NOMO-1 treated with dmso at 0.1 percent for 144 hours (cell line): ENCODE data around the gene GNAS.

Experiments used
- DNase-seq: peaks from one replicate; lab custom pipeline; 2025; ENCODE audit not compliant: unreplicated experiment; lab: John Stamatoyannopoulos, UW

Gene GNAS

DNA sequence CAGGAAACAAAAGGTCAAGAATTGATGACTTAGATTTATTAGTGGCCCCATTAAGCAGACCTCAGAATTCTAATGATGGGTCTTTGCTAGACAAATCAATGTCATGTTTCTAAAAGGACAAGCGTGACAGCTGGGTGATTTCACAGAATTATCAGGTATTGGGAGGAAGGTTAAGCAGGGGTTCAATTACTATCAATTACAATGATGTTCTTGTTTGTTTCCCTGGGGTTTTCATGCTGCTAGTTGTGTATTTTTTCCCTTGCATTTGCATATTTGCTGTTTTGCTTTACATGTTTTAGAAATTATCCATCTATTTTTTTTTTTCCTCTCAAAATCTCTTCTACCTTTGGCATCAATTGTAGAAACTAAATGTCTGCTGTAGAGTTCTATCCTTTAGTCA lies 27.9 kb downstream of the GNAS start:
- DNase-seq, result no peak

DNA sequence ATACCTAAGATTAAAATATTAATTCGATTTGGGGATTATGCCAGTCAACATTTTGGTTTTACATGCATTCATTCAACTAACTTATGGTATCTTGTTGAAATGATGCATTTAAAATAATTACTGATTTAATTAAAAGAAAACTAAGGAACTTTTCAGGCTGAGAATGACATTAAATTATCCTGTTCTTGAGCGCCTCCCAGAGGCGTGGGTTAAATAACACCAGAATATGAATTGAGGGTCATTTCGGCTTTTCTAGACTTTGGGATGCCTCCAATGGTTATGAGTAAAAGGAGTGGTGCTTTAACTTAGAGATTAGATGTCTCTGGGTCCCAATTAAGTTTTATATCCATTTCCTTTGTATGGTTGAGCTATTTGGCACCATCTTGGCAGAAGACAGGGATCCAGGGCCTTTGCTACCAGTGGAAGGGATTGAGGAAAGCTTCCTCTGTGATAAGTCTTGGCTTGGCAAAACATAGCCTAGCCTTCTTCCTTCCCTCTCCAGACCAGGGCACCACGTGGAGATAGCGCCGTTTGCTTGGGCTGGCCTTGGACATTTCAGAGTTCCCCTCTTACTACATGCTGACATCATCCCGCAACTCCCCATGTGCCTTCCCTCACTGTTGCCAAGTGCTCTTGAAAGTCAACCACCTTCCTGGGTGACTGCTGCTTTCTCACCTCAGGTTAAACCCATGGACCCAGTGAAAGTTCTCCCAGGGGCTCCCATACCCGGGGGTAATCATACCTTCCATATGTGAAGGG lies 28.7 kb downstream of the GNAS start:
- no peak for DNase-seq

DNA sequence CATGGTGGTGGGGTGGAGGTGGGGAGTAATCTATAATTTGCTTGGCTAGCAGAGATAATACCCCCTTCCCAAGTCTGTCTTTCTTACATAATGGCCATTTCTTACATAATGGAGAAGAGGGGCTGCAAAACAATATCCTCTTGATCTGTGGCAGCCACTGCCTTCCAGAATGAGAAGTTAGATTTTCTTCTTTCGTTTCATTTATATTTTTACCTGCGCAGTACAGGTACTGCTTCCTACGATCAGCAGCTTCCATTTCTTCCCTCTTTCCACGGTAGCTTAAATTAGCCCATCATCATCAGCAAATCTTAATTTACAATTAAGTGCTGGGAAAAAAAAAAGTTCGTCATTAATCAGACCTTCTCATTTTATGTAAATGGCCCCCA lies 30.2 kb downstream of the GNAS start:
- DNase-seq, result no peak

DNA sequence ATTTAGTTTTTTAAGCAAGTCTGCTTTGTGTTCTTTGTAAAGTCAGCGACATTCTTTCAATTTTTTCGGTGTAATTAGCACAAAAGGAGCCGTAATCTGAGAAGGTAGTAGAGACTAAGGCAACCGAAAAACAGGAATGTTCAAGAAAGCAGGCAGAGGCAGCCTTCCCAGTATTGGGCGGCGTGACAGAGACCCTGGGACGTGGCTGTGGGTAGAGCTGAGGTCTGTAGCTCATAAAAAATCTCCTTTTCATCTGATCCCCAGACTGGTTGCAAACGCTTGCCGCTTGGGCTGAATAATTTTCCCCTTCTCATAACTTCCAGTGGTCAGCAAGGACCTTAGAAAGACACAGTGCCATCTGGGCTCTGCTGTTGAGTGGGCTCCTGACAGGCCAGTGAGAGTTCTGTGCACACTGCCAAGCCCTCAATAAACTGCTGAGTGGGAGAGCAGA lies 30.8 kb downstream of the GNAS start:
- no peak for DNase-seq

DNA sequence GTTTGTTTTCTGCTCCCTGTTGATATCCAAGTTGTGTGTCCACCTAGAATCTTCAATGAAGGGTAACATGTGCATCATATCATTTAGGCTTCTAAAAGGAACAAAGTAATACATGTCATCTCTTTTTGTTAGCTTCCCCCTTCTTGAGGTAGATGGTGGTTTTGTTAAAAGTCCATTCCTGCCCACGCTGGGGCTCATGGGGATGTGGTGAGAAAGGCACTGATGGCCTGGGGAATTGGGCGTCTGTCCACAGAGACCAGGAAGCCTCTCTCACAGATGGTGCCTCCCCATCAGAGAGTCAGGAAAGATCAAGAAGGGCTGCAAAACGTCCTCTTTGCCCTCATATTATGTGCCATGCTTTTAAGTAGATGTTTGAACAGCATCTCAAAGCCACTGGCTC lies 32.5 kb downstream of the GNAS start:
- no peak for DNase-seq

DNA sequence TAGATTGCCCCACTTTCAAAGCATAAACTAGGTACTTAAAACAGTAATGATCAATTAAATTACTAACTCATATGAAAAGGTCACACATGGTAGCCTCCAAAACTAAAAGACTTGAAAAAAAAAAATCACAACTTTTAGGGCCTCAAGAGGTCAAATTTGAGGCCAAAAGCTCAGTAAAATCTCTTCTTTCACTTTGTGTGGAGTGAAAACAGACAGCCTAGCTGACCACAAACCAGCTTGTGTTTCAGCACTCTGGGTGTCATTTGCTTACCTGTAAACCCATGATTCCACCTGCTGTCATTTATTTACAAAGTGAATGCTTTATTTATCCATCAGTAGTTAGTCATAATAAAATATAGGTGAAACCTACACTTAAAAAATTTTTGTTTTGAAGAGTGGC lies 34.0 kb downstream of the GNAS start:
- no peak for DNase-seq

DNA sequence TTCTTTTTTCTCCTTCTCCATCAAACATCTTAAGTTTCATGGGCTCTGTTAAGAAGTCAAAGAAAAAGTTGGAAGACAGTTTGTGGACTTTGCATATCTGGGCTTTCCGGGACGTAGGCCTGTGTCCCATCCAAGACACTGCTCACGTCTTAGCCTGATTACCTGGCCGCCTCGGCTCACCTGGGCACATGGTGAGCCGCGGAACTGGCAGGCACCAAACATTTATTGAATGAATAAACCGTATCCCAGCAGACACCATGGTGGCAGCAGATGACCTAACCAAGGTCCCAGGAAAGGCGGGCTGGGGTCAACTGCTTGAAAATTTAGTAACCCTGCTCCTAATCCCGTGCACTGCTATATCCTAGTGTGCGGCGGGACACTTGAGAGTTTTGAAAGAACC lies 35.6 kb downstream of the GNAS start:
- no peak for DNase-seq

DNA sequence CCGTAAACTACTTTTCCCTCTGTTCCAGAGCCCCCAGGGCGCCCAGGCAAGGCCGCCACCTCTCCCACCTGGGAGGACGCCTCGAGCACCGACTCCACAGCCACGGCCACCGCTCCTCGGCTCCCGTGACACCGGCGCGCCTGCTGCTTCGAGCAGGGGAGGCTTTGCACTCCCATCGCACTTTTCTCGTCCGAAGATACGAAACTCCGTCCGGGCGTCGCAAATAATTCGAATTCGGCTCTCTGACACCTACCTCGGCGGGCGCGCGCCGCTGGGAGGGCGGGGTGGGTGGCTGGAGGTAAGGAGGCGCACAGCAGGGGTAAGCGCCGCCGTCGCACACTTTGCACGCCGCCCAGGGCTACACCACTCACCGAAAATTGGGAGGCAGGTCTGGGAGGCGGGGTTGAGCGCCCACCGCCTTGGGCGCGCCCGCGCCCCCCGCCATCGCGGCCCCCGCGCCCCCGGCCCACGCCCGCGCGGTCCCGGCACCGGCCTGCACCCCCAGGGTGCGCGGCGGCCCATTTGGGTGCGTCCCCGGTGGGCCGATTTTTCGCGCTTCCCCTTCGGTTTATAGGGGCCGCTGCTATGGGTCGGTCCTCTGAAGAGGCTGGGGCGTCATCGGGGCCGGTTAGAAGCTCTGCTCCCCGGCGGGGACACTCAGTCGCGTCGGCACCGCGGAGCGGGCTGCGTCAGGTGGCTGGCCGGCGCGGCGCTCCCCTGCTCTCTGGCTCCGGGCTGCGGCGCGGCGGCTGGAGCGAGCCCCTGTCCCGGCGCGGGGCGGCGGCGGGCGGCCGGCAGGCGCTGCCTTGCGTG lies 36.2 kb downstream of the GNAS start:
- peak; percentile 54 for DNase-seq

DNA sequence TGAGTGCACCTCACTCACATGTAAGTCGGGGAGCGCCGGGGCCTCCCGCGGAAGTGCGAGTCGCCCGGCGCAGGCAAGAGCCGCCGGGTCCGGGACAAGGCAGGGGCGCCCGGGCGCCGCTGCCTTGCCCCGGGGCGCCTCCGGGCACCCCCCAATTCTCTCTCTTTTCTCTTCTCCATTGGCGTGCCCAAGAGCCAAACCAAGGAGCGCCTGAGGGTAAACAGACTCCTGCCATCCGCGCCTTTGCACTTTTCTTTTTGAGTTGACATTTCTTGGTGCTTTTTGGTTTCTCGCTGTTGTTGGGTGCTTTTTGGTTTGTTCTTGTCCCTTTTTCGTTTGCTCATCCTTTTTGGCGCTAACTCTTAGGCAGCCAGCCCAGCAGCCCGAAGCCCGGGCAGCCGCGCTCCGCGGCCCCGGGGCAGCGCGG lies 36.8 kb downstream of the GNAS start:
- DNase-seq, result no peak

DNA sequence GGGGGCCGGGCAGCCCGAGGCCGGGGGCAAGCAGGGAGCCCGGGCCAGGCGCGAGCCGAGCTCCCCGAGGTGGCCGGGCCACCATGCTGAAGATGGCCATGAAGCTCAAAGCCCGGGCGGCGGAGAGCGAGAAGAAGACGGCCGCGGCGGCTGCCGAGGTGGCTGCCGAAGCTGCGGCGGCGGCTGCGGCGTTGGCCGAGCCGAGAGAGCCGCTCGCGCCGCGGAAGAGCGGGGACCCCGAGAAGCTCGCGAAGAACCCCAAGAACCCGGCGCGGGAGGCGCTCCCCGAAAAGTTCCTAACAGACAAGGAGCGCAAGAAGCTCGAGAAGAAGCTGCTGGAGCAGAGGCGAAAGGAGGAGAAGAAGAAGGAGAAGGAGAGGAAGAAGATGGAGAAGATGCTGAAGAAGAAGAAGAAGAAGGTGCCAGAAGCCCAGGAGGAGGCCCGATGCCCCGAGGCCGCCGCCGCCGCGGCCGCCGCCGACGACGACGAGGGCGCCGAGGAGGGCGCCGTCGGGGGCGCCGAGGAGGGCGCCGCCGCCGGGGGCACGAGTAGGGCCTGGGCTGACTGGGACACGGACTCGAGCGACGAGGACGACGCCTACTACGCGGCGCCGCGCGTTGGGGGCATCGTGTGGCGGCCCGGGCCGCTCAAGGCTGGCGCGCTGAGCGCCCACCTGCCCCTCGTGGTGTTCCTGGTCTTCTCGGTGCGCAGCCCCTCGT lies 37.4 kb downstream of the GNAS start:
- no peak for DNase-seq

DNA sequence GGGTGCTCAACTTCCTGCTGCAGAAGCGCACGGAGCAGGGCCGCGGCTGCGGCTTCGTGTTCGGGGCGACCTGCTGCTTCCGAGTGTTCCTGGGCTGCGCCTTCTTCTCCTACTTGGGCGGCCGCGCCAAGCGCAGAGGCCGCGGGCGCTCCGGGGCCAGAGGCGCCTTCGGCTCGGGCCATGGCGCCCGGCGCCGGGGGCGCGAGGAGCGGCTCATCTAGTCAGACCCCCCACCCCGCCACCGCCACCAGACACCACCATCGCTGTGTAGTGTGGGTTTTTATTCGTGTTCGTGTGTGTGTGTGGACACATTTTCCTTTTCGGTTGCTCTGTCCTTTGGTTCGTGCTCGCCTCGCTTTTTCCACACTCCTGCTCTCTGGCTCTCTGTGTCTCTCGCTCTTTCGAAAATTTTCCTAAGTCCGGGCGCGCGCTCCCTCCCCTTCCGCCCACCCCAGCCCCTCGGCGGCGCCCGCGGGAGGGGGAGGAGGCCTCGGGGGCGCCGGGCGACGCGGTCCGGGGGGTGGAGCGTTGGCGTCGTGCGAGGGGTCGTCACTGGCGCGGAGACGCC lies 38.1 kb downstream of the GNAS start:
- DNase-seq, result peak; percentile 52

DNA sequence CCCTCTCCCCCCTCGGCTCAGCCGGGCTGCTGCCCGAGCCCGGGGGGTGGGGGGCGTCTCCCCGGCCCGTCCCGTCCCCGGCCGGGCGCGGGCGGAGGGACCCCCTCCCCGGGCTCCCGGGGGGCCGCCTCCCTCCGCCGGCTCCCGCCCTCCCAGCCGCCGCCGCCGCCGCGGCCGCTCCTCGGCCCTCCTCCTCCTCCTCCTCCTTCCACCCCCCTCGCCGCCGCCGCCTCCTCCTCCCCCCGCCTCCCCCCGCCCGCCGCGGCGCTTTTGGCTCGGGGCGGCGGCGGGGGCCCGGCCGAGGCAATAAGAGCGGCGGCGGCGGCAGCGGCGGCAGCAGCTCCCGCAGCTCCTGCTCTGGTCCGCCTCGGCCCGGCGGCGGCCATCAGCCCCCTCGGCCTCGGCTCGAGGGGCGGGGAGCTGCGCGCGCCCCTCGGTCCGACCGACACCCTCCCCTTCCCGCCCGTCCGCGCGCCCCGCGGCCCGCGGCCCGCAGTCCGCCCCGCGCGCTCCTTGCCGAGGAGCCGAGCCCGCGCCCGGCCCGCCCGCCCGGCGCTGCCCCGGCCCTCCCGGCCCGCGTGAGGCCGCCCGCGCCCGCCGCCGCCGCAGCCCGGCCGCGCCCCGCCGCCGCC lies 38.7 kb downstream of the GNAS start:
- peak; percentile 38 for DNase-seq

DNA sequence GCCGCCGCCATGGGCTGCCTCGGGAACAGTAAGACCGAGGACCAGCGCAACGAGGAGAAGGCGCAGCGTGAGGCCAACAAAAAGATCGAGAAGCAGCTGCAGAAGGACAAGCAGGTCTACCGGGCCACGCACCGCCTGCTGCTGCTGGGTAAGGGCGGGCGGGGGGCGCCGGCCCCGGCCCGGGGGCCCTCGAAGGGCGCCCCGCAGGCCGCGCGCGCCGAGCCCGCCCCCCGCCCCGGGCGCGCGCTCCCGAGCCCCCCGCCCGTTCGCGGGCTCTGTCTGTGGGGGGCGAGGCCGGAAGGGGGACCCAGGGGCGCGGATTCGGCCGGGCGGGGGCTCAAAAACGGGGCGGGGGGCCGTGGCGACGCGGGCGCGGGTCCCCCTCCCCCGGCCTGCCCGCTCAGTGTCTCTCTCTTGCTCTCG lies 39.2 kb downstream of the GNAS start:
- no peak for DNase-seq

DNA sequence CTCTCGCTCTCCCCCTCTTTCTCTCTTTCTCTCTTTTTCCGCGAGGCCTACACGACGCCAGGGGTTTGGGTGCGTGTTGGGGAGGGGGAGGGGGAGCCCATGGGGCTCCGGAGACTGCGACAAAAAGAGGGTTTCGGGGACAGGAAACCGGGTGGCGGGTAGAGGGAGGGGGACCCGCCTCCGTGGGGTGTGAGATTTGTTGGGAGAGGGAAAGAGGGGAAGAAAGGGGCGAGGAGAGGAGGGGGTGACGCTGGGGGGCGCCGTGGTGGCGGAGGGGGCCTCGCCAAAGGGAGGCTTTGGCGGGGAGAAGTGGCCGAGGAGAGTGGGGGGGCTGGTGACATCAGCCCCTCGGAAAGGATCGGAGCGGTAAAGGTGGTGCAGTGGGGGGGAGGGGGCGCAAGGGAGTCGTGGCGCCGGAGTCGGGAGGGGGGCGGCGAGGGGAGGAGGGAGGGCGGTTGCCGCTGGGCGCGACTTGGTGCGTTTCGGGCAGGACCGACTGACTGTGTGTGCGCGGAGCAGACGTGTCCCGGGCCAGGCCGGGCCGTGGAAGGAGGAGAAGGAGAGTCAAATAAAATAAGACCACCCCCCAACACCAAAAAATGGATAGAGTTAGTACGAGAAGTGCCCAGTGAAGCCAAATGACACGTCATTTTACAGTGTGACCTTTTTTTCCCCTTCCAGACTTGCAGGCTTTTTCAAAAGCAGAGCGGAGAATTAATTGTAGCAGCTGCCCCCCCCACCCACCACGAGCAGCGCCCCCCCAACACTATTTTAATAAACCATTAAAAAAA lies 39.8 kb downstream of the GNAS start:
- peak; percentile 41 for DNase-seq

DNA sequence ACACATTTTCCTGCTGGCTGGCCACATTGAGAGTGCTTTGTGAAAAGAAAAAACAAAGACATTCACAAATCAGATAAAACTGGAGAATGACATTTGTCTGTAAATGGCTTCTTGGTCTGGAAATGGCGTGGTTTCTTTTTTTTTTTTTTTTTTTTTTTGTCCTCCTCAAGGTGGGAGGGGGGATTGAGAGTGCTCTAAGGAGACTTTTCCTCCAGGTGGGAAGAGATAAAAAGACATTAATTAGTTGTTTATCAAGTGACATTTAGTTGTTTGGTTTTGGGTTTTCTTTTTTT lies 40.4 kb downstream of the GNAS start:
- DNase-seq, result no peak

DNA sequence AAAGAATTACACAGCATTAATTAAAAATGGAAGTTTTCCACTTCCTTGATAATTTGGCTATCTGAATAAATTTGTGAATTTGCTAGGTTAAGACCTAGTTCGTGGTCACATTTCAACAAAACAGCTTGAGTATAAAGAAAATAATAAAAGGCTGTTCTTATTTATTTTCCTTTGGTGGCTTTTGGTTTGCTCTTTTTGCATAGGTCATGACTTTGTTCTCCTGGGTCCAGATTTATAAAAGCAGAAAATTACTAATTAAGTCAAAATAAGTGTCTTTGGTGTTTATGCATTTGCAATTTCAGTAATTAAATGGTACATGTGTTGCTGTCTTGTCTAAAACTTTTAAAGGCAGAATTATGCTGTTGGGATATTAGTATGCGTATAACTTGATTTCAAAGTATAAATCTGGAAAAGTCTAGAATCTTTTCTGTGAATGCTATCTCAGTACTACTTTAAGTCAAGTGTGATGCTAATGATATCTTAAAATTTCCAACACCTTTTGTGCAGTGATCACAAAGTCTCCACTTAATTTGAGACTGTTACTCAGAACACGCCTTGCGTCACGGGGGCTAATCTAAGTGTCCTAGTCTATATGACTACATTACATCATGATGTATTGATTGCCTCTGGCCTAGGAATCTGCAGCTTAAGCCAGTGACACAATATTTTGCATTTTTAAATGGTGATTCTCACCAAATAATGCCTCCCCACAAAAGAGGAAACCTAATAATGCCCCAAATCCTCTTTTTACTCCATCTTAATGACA lies 41.0 kb downstream of the GNAS start:
- no peak for DNase-seq

DNA sequence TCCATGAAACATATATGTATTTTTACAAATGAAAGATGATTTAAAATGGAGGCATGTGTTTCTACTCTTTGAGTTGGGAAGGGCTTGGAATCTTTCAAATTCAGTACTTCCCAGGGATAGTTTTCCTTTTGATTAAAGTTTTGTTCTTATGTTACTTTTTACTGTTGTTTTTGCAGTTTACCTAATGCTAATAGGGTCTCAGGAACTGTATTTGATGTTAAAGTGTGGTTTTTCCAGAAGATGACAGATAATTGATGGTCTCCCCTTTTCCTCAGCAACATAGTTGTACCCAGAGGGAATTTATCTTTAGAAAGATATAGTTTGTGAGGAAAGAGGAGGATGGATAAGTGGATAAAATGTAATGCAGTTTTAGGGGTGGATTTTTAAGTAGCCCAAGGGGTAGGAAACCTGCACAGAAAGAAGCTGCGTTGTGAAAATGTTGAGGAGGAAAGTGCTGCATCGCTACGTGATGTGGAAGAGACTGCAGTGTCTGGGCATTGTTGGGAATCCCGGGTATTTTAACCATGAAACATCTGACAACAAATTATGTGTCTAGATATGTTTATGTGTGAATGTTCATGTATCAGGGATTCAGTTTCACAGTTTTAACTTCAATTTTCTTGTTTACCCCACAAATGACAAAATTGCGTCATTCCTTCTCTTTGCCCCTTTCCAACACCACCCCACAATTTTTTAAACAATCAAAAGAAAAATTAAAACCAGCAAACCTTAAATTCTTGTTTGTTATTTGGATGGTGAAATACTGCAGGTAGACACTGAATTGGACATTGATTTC lies 42.3 kb downstream of the GNAS start:
- no peak for DNase-seq

DNA sequence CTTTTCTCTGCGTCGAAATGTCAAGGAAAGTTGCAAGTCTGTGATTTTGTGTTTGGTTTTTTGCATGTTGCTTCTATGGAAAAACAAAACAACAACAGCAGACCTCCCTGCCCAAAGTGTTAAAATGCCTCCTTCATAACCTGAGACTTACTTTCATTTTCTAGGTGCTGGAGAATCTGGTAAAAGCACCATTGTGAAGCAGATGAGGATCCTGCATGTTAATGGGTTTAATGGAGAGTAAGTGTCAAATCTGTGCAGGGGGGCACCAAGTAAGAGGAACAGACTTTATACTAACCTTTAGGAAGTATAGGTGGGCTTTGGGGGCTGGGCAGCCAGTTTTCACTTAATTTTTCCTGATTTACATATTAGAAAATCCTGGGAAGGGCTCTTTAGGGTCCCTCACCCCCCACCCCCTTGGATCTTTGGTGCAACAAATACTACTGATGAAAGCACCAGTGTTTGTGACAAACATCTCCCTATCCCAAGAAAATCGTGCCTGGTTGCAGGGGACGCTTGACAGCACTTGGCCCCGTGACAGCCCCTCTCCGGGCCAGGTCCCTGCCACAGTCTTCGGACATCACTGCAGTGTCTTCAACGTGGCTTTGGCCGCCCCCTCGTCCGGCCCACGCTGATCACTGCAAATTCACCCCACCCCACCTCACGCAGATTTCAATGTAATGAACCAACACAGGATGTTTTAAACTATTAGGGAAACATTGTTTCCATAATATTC lies 43.1 kb downstream of the GNAS start:
- no peak for DNase-seq
